Activated CD8-positive, alpha-beta memory T cell treated with anti-CD3 and anti-CD28 coated beads, Interleukin-2, amount 10 ng/mL, durations not matched to agents 7 days and 5 days (primary cell): ENCODE data around the gene NFATC3. TPM values are rescaled to one million over a fixed set of nuclear protein-coding genes. Genes with fewer than 3 reads are reported as not detected.
"Not testable (repeated sequence)": the region's sequence is repeated elsewhere in the genome, so short reads cannot be mapped to it uniquely, and the experiment has no call there.

ENCODE experiments used
- ATAC-seq: fragments of 150-1000 bp; cut with Tn5 transposase; one replicate; pipeline ENCODE4 v1.10.0; 2021; ENCODE audit warnings: moderate library complexity
- CTCF ChIA-PET: fragments of 350-600 bp; sonication (Branson Sonifier 250); formaldehyde crosslinking; loops from one replicate; lab custom pipeline; 2021; ENCODE audit warnings: antibody characterized with exemption; lab: Charles Lee
- DNase-seq: peaks from one replicate; pipeline ENCODE4 v3.0.0-alpha.2; 2020
- H3K27ac Mint-ChIP-seq: one replicate; pipeline ENCODE4 v1.8.0; 2021; ENCODE audit warnings: mild to moderate bottlenecking, mixed read lengths
- H3K27me3 Mint-ChIP-seq: one replicate; pipeline ENCODE4 v1.8.0; 2021; ENCODE audit warnings: mixed read lengths
- H3K36me3 Mint-ChIP-seq: one replicate; pipeline ENCODE4 v1.8.0; 2021; ENCODE audit warnings: mild to moderate bottlenecking, mixed read lengths
- H3K4me1 Mint-ChIP-seq: one replicate; pipeline ENCODE4 v1.8.0; 2021; ENCODE audit warnings: mixed read lengths
- H3K4me3 Mint-ChIP-seq: one replicate; pipeline ENCODE4 v1.8.0; 2021; ENCODE audit warnings: mild to moderate bottlenecking, moderate library complexity, mixed read lengths
- H3K9me3 Mint-ChIP-seq: one replicate; pipeline ENCODE4 v1.8.0; 2022; ENCODE audit warnings: low read depth, mixed read lengths
- total RNA-seq, 2 experiments: library from RNA; stranded (reverse); gene quantifications; one replicate each; pipeline ENCODE4 v1.2.3, GENCODE V29; 2021

The NFATC3 gene
- total RNA-seq, 2 experiments from 2014 or later: 176 to 183 TPM

GRCh38 chr16:68155425-68155824 lies 70.3 kb downstream of the NFATC3 start:
- Mint-ChIP-seq H3K4me3 (no peak overlapping the region), H3K4me1 (no peaks in the 10 kb centered on the region), H3K36me3 (peaks cover 34% of the 10 kb centered on the region), H3K9me3 (no peaks in the 10 kb centered on the region), H3K27ac (no peak overlapping the region), H3K27me3 (no peaks in the 10 kb centered on the region)
- ATAC-seq (no peak), DNase-seq (no peak)
- CTCF ChIA-PET: no interaction called here

- Mint-ChIP-seq H3K4me1 (no peaks in the 10 kb centered on the region), H3K27me3 (no peaks in the 10 kb centered on the region), H3K27ac (no peak overlapping the region), H3K36me3 (peaks cover 54% of the 10 kb centered on the region), H3K4me3 (no peak overlapping the region), H3K9me3 (peaks cover 3% of the 10 kb centered on the region)
- ATAC-seq (no peak), DNase-seq (no peak)
- CTCF ChIA-PET: no interaction called here
Measured at GRCh38 chr16:68162413-68162812, 77.2 kb downstream of the NFATC3 start.

- H3K27me3 Mint-ChIP-seq, DNase-seq, H3K9me3 Mint-ChIP-seq, H3K4me3 Mint-ChIP-seq, ATAC-seq, H3K27ac Mint-ChIP-seq, H3K4me1 Mint-ChIP-seq, CTCF ChIA-PET: not testable (repeated sequence)
- H3K36me3 Mint-ChIP-seq: peaks cover 50% of the 10 kb centered on the region
Measured at GRCh38 chr16:68163275-68163674, 78.1 kb downstream of the NFATC3 start.

DNA sequence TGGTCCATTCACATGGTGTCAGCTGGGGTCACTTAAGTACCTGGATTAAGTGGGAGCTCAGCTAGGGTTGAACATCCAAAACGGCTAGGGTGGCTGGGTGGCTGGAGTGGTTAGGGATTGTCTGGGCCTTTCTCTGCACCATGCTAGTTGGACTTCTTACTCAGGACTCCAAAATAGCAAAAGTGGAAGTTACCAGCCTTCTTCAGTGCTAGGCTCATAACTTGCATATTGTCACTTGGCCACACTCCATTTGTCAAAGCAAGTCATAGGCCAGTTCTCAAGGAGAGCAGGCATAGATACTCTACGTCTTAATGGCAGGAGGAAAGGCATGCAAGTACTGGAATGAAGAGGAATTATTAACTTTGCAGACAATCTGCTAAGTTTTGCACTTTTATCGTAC lies 81.1 kb downstream of the NFATC3 start:
- Mint-ChIP-seq H3K36me3 (peaks cover 41% of the 10 kb centered on the region), H3K9me3 (peaks cover 3% of the 10 kb centered on the region), H3K27ac (no peak overlapping the region), H3K27me3 (no peaks in the 10 kb centered on the region), H3K4me3 (no peak overlapping the region), H3K4me1 (no peaks in the 10 kb centered on the region)
- DNase-seq (no peak), ATAC-seq (no peak)
- CTCF ChIA-PET: interaction anchor here (1.6 to 1.7 kb wide), 2 partner anchors 8 to 73 kb away, joined by 4 to 6 read pairs; no protein-coding TSS in a partner anchor

GRCh38 chr16:68179196-68179795 lies 94.1 kb downstream of the NFATC3 start:
- ATAC-seq: no peak
- H3K27ac Mint-ChIP-seq: no peak overlapping the region
- CTCF ChIA-PET: interaction anchor here (0.8 to 1.3 kb wide), 3 partner anchors 10 to 150 kb away, joined by 3 to 4 read pairs (median 3); no protein-coding TSS in a partner anchor

GRCh38 chr16:68179855-68180254 lies 94.7 kb downstream of the NFATC3 start:
- H3K9me3 Mint-ChIP-seq: no peaks in the 10 kb centered on the region
- H3K36me3 Mint-ChIP-seq: peaks cover 72% of the 10 kb centered on the region
- H3K27ac Mint-ChIP-seq: peak overlapping the region; percentile 3
- DNase-seq: no peak
- peaks cover 20% of the 10 kb centered on the region for H3K4me1 Mint-ChIP-seq
- no peak overlapping the region for H3K4me3 Mint-ChIP-seq
- peak; percentile 33 for ATAC-seq
- CTCF ChIA-PET: interaction anchor here (0.9 to 1.3 kb wide), 2 partner anchors 59 to 149 kb away, joined by 3 to 4 read pairs; no protein-coding TSS in a partner anchor
- H3K27me3 Mint-ChIP-seq: no peaks in the 10 kb centered on the region

More at GRCh38 chr16:68179196-68179795, 94.1 kb downstream of the NFATC3 start:
- Mint-ChIP-seq H3K9me3 (no peaks in the 10 kb centered on the region), H3K4me1 (peaks cover 20% of the 10 kb centered on the region), H3K27me3 (no peaks in the 10 kb centered on the region), H3K36me3 (peaks cover 73% of the 10 kb centered on the region), H3K4me3 (no peak overlapping the region)
- no peak for DNase-seq

DNA sequence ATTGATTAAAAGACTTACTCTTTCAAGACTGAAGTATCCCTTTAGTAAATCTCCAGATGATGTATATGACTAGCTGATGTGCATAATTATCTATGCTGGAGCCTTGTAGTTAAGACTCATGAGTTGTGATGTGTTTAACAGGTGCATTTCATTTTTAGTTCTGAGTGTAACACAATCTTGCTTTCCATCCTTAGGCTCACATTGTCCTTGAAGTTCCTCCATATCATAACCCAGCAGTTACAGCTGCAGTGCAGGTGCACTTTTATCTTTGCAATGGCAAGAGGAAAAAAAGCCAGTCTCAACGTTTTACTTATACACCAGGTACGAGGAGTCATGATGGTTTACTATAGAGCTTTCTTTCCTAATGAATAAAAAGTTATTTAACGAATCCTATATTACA lies 97.9 kb downstream of the NFATC3 start:
- H3K36me3 Mint-ChIP-seq: peaks cover 73% of the 10 kb centered on the region
- H3K4me1 Mint-ChIP-seq: peaks cover 16% of the 10 kb centered on the region
- ATAC-seq (no peak), DNase-seq (no peak)
- no peak overlapping the region for H3K4me3 Mint-ChIP-seq
- CTCF ChIA-PET: no interaction called here
- H3K27me3 Mint-ChIP-seq: no peaks in the 10 kb centered on the region
- no peak overlapping the region for H3K27ac Mint-ChIP-seq
- no peaks in the 10 kb centered on the region for H3K9me3 Mint-ChIP-seq

DNA sequence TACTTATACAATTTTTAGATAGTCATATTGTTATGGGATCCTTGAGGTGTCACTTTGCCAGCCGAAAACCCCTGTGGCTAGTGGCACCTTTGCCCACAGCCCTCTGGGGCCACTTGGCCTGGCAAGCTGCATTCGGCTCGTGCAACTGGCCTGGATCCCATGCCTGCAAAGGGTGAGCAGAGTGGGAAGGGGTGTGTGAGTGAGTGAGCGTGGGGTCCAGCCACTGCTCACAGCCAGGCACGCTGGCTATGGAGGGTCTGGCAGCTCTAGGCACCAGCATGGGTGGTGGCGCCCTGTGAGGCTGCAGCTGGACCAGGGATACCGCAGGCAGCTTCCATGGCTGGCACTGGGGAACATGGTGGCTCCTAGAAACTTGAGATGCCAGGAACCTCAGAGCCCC lies 101.7 kb downstream of the NFATC3 start:
- Mint-ChIP-seq H3K4me1 (no peaks in the 10 kb centered on the region), H3K4me3 (no peak overlapping the region), H3K9me3 (no peaks in the 10 kb centered on the region), H3K27ac (no peak overlapping the region), H3K36me3 (peaks cover 59% of the 10 kb centered on the region), H3K27me3 (no peaks in the 10 kb centered on the region)
- ATAC-seq: peak; percentile 16
- no peak for DNase-seq
- CTCF ChIA-PET: no interaction called here

- CTCF ChIA-PET: no interaction called here
- Mint-ChIP-seq H3K27me3 (no peaks in the 10 kb centered on the region), H3K36me3 (peaks cover 58% of the 10 kb centered on the region), H3K4me1 (no peaks in the 10 kb centered on the region), H3K4me3 (no peak overlapping the region), H3K27ac (no peak overlapping the region), H3K9me3 (no peaks in the 10 kb centered on the region)
- ATAC-seq (no peak), DNase-seq (no peak)
Measured at GRCh38 chr16:68187505-68187904, 102.3 kb downstream of the NFATC3 start.

DNA sequence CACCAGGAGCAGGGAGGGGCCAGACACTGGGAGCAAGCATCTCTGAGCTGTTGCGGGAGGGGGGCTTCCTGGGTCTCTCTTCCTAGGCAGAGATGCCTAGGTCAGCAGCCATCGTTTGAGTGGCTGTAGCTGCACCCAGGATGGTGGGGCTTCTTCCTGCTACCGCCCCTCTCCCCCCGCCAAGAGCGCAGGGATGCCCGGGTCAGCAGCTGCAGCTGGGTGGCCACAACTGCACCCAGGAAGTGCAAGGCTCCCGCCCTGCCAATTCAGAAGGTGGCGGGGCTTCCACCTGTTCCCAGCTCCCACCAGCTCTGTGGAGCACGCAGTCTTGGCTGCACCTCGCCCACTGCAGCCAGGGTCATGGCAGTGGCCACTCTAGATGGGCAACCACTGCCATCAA lies 103.0 kb downstream of the NFATC3 start:
- no peak for DNase-seq
- H3K36me3 Mint-ChIP-seq: peaks cover 59% of the 10 kb centered on the region
- CTCF ChIA-PET: no interaction called here
- H3K27me3 Mint-ChIP-seq: no peaks in the 10 kb centered on the region
- H3K4me3 Mint-ChIP-seq: no peak overlapping the region
- no peaks in the 10 kb centered on the region for H3K4me1 Mint-ChIP-seq
- H3K27ac Mint-ChIP-seq: no peak overlapping the region
- no peak for ATAC-seq
- no peaks in the 10 kb centered on the region for H3K9me3 Mint-ChIP-seq

DNA sequence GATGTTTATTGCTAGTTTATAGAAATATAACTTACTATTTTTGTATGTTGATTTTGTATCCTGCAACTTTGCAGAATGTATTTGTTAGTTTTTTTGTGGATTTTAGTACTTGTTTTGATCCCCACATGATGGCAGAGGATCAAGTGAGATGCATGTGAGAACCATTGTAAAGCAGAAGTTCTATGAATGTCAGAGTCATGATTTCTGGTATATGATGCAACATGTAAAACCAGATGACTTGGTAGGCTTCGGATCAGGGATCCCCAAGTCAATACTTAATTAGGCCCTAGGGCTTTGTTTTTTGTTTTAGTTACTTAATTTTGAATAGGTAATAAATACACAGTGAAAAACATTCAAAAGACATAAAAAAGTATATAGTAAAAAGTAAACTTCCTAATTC lies 104.9 kb downstream of the NFATC3 start:
- no peak for ATAC-seq
- CTCF ChIA-PET: no interaction called here

DNA sequence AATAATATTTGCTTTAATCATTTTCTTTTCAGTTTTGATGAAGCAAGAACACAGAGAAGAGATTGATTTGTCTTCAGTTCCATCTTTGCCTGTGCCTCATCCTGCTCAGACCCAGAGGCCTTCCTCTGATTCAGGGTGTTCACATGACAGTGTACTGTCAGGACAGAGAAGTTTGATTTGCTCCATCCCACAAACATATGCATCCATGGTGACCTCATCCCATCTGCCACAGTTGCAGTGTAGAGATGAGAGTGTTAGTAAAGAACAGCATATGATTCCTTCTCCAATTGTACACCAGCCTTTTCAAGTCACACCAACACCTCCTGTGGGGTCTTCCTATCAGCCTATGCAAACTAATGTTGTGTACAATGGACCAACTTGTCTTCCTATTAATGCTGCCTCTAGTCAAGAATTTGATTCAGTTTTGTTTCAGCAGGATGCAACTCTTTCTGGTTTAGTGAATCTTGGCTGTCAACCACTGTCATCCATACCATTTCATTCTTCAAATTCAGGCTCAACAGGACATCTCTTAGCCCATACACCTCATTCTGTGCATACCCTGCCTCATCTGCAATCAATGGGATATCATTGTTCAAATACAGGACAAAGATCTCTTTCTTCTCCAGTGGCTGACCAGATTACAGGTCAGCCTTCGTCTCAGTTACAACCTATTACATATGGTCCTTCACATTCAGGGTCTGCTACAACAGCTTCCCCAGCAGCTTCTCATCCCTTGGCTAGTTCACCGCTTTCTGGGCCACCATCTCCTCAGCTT lies 105.8 kb downstream of the NFATC3 start:
- CTCF ChIA-PET: no interaction called here

More for the DNA sequence above, 104.9 kb downstream of the NFATC3 start:
- Mint-ChIP-seq H3K27me3 (no peaks in the 10 kb centered on the region), H3K36me3 (peaks cover 62% of the 10 kb centered on the region), H3K4me1 (no peaks in the 10 kb centered on the region), H3K9me3 (no peaks in the 10 kb centered on the region), H3K4me3 (no peak overlapping the region), H3K27ac (no peak overlapping the region)
- no peak for DNase-seq

GRCh38 chr16:68194251-68194650 lies 109.1 kb downstream of the NFATC3 start:
- ATAC-seq (no peak), DNase-seq (no peak)
- Mint-ChIP-seq H3K27me3 (no peaks in the 10 kb centered on the region), H3K36me3 (peaks cover 38% of the 10 kb centered on the region), H3K9me3 (no peaks in the 10 kb centered on the region), H3K4me1 (no peaks in the 10 kb centered on the region), H3K4me3 (no peak overlapping the region), H3K27ac (no peak overlapping the region)
- CTCF ChIA-PET: no interaction called here

More for the DNA sequence above, 105.8 kb downstream of the NFATC3 start:
- DNase-seq (no peak), ATAC-seq (no peak)
- Mint-ChIP-seq H3K4me3 (no peak overlapping the region), H3K27ac (no peak overlapping the region), H3K9me3 (no peaks in the 10 kb centered on the region), H3K27me3 (no peaks in the 10 kb centered on the region), H3K4me1 (no peaks in the 10 kb centered on the region), H3K36me3 (peaks cover 59% of the 10 kb centered on the region)

GRCh38 chr16:68197250-68197649 lies 112.1 kb downstream of the NFATC3 start:
- Mint-ChIP-seq H3K36me3 (peaks cover 28% of the 10 kb centered on the region), H3K27ac (no peak overlapping the region), H3K4me1 (peaks cover 6% of the 10 kb centered on the region), H3K9me3 (no peaks in the 10 kb centered on the region), H3K4me3 (no peak overlapping the region), H3K27me3 (no peaks in the 10 kb centered on the region)
- ATAC-seq: no peak
- DNase-seq: no peak
- CTCF ChIA-PET: no interaction called here
